ENCODE measurements around the gene ACAA1.

- TF ChIP-seq GATA2 (IDR thresholded peaks at IDR 0.05; ENCODE audit: low read depth, low read length) (no peak), GATA3 (IDR thresholded peaks at IDR 0.05; ENCODE audit: low read depth, low read length) (no peak)
Observed at GRCh38 chr3:38100498-38100897, 36.4 kb downstream of the ACAA1 start.

All from SH-SY5Y (cell line).